Type B pancreatic cell (in vitro differentiated cells): ENCODE measurements around the gene RGS11. TPM values are rescaled to one million over a fixed set of nuclear protein-coding genes. Genes with fewer than 3 reads are reported as not detected.

Source experiments
- DNase-seq: peaks from one replicate; pipeline ENCODE4 v3.0.0; 2021; ENCODE audit warnings: mixed read lengths; ENCODE audit not compliant: unreplicated experiment; ENCODE audit errors: extremely low spot score
- H3K27ac Mint-ChIP-seq: 2 replicates; pipeline ENCODE4 v1.8.0; 2021; ENCODE audit warnings: mild to moderate bottlenecking, mixed read lengths
- H3K27me3 Mint-ChIP-seq: 2 replicates; pipeline ENCODE4 v1.8.0; 2021; ENCODE audit warnings: mixed read lengths
- H3K36me3 Mint-ChIP-seq: 2 replicates; pipeline ENCODE4 v1.8.0; 2021; ENCODE audit warnings: mixed read lengths
- H3K4me1 Mint-ChIP-seq: one replicate; pipeline ENCODE4 v1.8.0; 2021; ENCODE audit warnings: mixed read lengths; ENCODE audit not compliant: unreplicated experiment
- H3K4me3 Mint-ChIP-seq: 2 replicates; pipeline ENCODE4 v1.8.0; 2021; ENCODE audit warnings: mild to moderate bottlenecking, mixed read lengths
- H3K9me3 Mint-ChIP-seq: 2 replicates; pipeline ENCODE4 v1.8.0; 2021; ENCODE audit warnings: mixed read lengths
- CTCF ChIP-seq: fragments of 200-600 bp; sonication (generic); conservative IDR thresholded peaks from 2 replicates; pipeline ENCODE4 v1.5.0; 2021; ENCODE audit warnings: antibody characterized with exemption, mild to moderate bottlenecking
- total RNA-seq: library from RNA; stranded (reverse); gene quantifications from 2 replicates; pipeline ENCODE4 v1.2.1, GENCODE V29; 2021; ENCODE audit warnings: low replicate concordance

Gene RGS11
- total RNA-seq, 1 donor from 2014 or later, result 6.6 TPM

GRCh38 chr16:247027-247426 lies 28.7 kb downstream of the RGS11 start:
- TF ChIP-seq CTCF, result no peak
- no peaks in the 10 kb centered on the region for H3K27me3 Mint-ChIP-seq
- H3K9me3 Mint-ChIP-seq, result no peaks in the 10 kb centered on the region
- no peak for DNase-seq
- no peaks in the 10 kb centered on the region for H3K4me1 Mint-ChIP-seq
- no peak overlapping the region for H3K27ac Mint-ChIP-seq
- H3K4me3 Mint-ChIP-seq, result no peak overlapping the region
- peaks cover 7% of the 10 kb centered on the region for H3K36me3 Mint-ChIP-seq

- H3K9me3 Mint-ChIP-seq, result no peaks in the 10 kb centered on the region
- H3K27ac Mint-ChIP-seq, result no peak overlapping the region
- no peak for DNase-seq
- H3K27me3 Mint-ChIP-seq, result no peaks in the 10 kb centered on the region
- no peak overlapping the region for H3K4me3 Mint-ChIP-seq
- H3K36me3 Mint-ChIP-seq, result peaks cover 1% of the 10 kb centered on the region
- no peak for TF ChIP-seq CTCF
- peaks cover 2% of the 10 kb centered on the region for H3K4me1 Mint-ChIP-seq
Observed at GRCh38 chr16:245105-245504, 30.6 kb downstream of the RGS11 start.

GRCh38 chr16:243348-243747 lies 32.4 kb downstream of the RGS11 start:
- no peak for DNase-seq
- TF ChIP-seq CTCF, result no peak
- peaks cover 7% of the 10 kb centered on the region for H3K36me3 Mint-ChIP-seq
- peaks cover 8% of the 10 kb centered on the region for H3K4me1 Mint-ChIP-seq
- no peak overlapping the region for H3K27ac Mint-ChIP-seq
- H3K27me3 Mint-ChIP-seq, result no peaks in the 10 kb centered on the region
- no peak overlapping the region for H3K4me3 Mint-ChIP-seq
- H3K9me3 Mint-ChIP-seq, result no peaks in the 10 kb centered on the region

GRCh38 chr16:242281-242680 lies 33.5 kb downstream of the RGS11 start:
- Mint-ChIP-seq H3K4me1 (peaks cover 8% of the 10 kb centered on the region), H3K4me3 (no peak overlapping the region), H3K36me3 (peaks cover 8% of the 10 kb centered on the region), H3K27ac (no peak overlapping the region), H3K27me3 (no peaks in the 10 kb centered on the region), H3K9me3 (no peaks in the 10 kb centered on the region)
- DNase-seq, result no peak
- no peak for TF ChIP-seq CTCF

- H3K4me3 Mint-ChIP-seq, result no peak overlapping the region
- no peaks in the 10 kb centered on the region for H3K9me3 Mint-ChIP-seq
- no peak for DNase-seq
- no peak for TF ChIP-seq CTCF
- peaks cover 9% of the 10 kb centered on the region for H3K4me1 Mint-ChIP-seq
- no peak overlapping the region for H3K27ac Mint-ChIP-seq
- H3K27me3 Mint-ChIP-seq, result no peaks in the 10 kb centered on the region
- peaks cover 12% of the 10 kb centered on the region for H3K36me3 Mint-ChIP-seq
Observed at GRCh38 chr16:240559-240958, 35.2 kb downstream of the RGS11 start.

GRCh38 chr16:239948-240277 lies 35.8 kb downstream of the RGS11 start:
- Mint-ChIP-seq H3K27me3 (no peaks in the 10 kb centered on the region), H3K4me3 (peak overlapping the region; percentile 40), H3K36me3 (peaks cover 16% of the 10 kb centered on the region), H3K4me1 (peaks cover 15% of the 10 kb centered on the region), H3K27ac (peak overlapping the region; percentile 66), H3K9me3 (no peaks in the 10 kb centered on the region)
- no peak for DNase-seq
- TF ChIP-seq CTCF, result no peak
